Endothelial cell of umbilical vein (primary cell): Measurements from ENCODE around the gene BRI3BP. TPM values are rescaled to one million over a fixed set of nuclear protein-coding genes. Genes with fewer than 3 reads are reported as not detected.

ENCODE experiments used
- BruUV-seq: library from RNA; stranded (reverse); fragments of 400-500 nt; replicated peaks from 2 replicates; lab custom pipeline; 2021; lab: Mats Ljungman, UMichigan
- CTCF ChIA-PET: fragments of 300-600, 350-600 bp; sonication (Branson Sonifier 250); formaldehyde crosslinking; loops from one replicate; lab custom pipeline; 2021; ENCODE audit warnings: antibody characterized with exemption, inconsistent platforms; lab: Charles Lee
- POLR2A ChIA-PET: fragments of 300-600, 350-600 bp; sonication (Branson Sonifier 250); formaldehyde crosslinking; loops from one replicate; lab custom pipeline; 2021; ENCODE audit warnings: antibody characterized with exemption, inconsistent platforms; lab: Charles Lee
- DNase-seq: peaks from one replicate; pipeline ENCODE4 v3.0.0-alpha.2; 2011; ENCODE audit warnings: low read depth, low spot score
- FAIRE-seq: peaks from 2 replicates; lab custom pipeline; 2011; peaks lifted over from hg19 to GRCh38; lab: Jason Lieb, UNC
- H2AFZ ChIP-seq: 2 replicates; pipeline ENCODE4 v1.6.0; 2012; ENCODE audit warnings: low read depth, low read length, control low read depth, inconsistent platforms
- H3K27ac ChIP-seq: 2 replicates; pipeline ENCODE4 v1.5.1; 2011; ENCODE audit warnings: low read depth, mild to moderate bottlenecking, control low read depth, low read length, moderate library complexity; ENCODE audit not compliant: insufficient read depth
- H3K27me3 ChIP-seq, 2 experiments: 2 replicates each; pipeline versions ENCODE4 v1.6.0 to v1.6.1; 2011; ENCODE audit warnings: low read length in 2 of 2, mixed read lengths in 1 of 2; ENCODE audit not compliant: control insufficient read depth in 2 of 2, insufficient read depth in 2 of 2
- H3K36me3 ChIP-seq, 2 experiments: 2 replicates in 1 of 2; 3 replicates in 1 of 2; pipeline ENCODE4 v1.5.1; 2011; ENCODE audit warnings: low read length in 2 of 2, mild to moderate bottlenecking in 1 of 2, moderate library complexity in 1 of 2; ENCODE audit not compliant: control insufficient read depth in 2 of 2, insufficient read depth in 2 of 2; ENCODE audit errors: extremely low read depth in 1 of 2
- H3K4me1 ChIP-seq: 3 replicates; pipeline ENCODE4 v1.5.1; 2011; ENCODE audit warnings: mild to moderate bottlenecking, low read length; ENCODE audit not compliant: control insufficient read depth, insufficient read depth; ENCODE audit errors: extremely low read depth
- H3K4me2 ChIP-seq: 2 replicates; pipeline ENCODE4 v1.6.1; 2011; ENCODE audit warnings: low read length, control low read depth, mixed read lengths; ENCODE audit not compliant: insufficient read depth
- H3K4me3 ChIP-seq, 3 experiments: fragments of 200-600 bp in 1 of 3; sonication (generic), shearing (Covaris generic) in 1 of 3; replicated peaks in 1 of 3; 2 replicates each; pipeline ENCODE4 v1.5.1; 2011 to 2016; ENCODE audit warnings: control low read depth in 3 of 3, low read length in 3 of 3, mild to moderate bottlenecking in 2 of 3, inconsistent platforms in 1 of 3, low read depth in 1 of 3, moderate library complexity in 1 of 3; ENCODE audit not compliant: insufficient read depth in 1 of 3
- H3K79me2 ChIP-seq: 2 replicates; pipeline ENCODE4 v1.6.0; 2012; ENCODE audit warnings: low read length, inconsistent platforms; ENCODE audit not compliant: control insufficient read depth, insufficient read depth
- H3K9ac ChIP-seq: replicated peaks from 2 replicates; pipeline ENCODE3; 2011; ENCODE audit warnings: low read length, control low read depth; ENCODE audit not compliant: insufficient read depth; ENCODE audit errors: extremely low read depth
- H3K9me1 ChIP-seq: replicated peaks from 3 replicates; pipeline ENCODE4 v1.6.0; 2011; ENCODE audit warnings: mild to moderate bottlenecking, low read length; ENCODE audit not compliant: control insufficient read depth, insufficient read depth; ENCODE audit errors: extremely low read depth
- H3K9me3 ChIP-seq: replicated peaks from 2 replicates; pipeline ENCODE4 v1.5.1; 2012; ENCODE audit warnings: low read length, inconsistent platforms; ENCODE audit not compliant: control insufficient read depth, insufficient read depth
- H4K20me1 ChIP-seq: replicated peaks from 2 replicates; pipeline ENCODE3; 2011; ENCODE audit warnings: mild to moderate bottlenecking, low read length; ENCODE audit not compliant: control insufficient read depth, insufficient read depth; ENCODE audit errors: extremely low read depth
- CTCF ChIP-seq, 2 donors: IDR thresholded peaks; 1 replicate in 1 of 2; 2 replicates in 1 of 2; pipeline ENCODE4 v1.5.1; 2011; ENCODE audit warnings: low read length in 2 of 2, mild to moderate bottlenecking in 2 of 2, moderate library complexity in 2 of 2, control low read depth in 1 of 2, inconsistent platforms in 1 of 2, low read depth in 1 of 2; ENCODE audit not compliant: insufficient read depth in 1 of 2; ENCODE audit errors: extremely low read depth in 1 of 2
- EZH2 ChIP-seq: IDR thresholded peaks from 2 replicates; pipeline ENCODE4 v1.6.1; 2012; ENCODE audit warnings: borderline replicate concordance, low read depth, mild to moderate bottlenecking, moderate library complexity, low read length, inconsistent platforms; ENCODE audit not compliant: severe bottlenecking
- FOS ChIP-seq: IDR thresholded peaks from 2 replicates; pipeline ENCODE4 v1.6.1; 2011; ENCODE audit warnings: mild to moderate bottlenecking, low read length, moderate library complexity, borderline replicate concordance; ENCODE audit not compliant: insufficient read depth
- GATA2 ChIP-seq: IDR thresholded peaks from 2 replicates; pipeline ENCODE4 v1.7.0; 2011; ENCODE audit warnings: low read depth, mild to moderate bottlenecking, moderate library complexity, mixed read lengths, low read length; ENCODE audit not compliant: insufficient read length, insufficient read depth
- JUN ChIP-seq: IDR thresholded peaks from 2 replicates; pipeline ENCODE4 v1.6.1; 2011; ENCODE audit warnings: borderline replicate concordance, low read depth; ENCODE audit not compliant: insufficient read length, insufficient read depth
- MAX ChIP-seq: IDR thresholded peaks from 2 replicates; pipeline ENCODE4 v1.6.1; 2011; ENCODE audit not compliant: insufficient read depth, insufficient read length
- MYC ChIP-seq: IDR thresholded peaks from one replicate; pipeline ENCODE4 v1.6.1; 2011; ENCODE audit warnings: mild to moderate bottlenecking, low read depth, low read length
- POLR2A ChIP-seq: IDR thresholded peaks from 2 replicates; pipeline ENCODE4 v1.6.1; 2012; ENCODE audit warnings: low read depth, mild to moderate bottlenecking, control low read depth, low read length
- POLR2AphosphoS5 ChIP-seq: IDR thresholded peaks from 2 replicates; pipeline ENCODE4 v1.6.1; 2012; ENCODE audit warnings: low read depth, mild to moderate bottlenecking, control low read depth, low read length, moderate library complexity; ENCODE audit not compliant: insufficient read depth
- dilution Hi-C: fragments of 300-500 bp; cut with MboI; formaldehyde crosslinking; loops from one replicate; pipeline ENCODE4 v1.15.0; 2019; ENCODE audit warnings: low sequenced_read_pairs; ENCODE audit not compliant: extremely low pct_ligation_motif_present
- intact Hi-C: fragments of 100-400 bp; cut with micrococcal nuclease; formaldehyde crosslinking; loops from one replicate; pipeline ENCODE4 v1.10.0; 2022
- polyA plus RNA-seq, 4 experiments: library from polyadenylated mRNA; depleted of rRNA in 3 of 4; stranded (reverse) in 3 of 4; unstranded in 1 of 4; fragments of >200 nt; gene quantifications; 2 replicates each; pipeline versions ENCODE4 v1.2.1 to v1.2.3, GENCODE V29; 2011 to 2012; ENCODE audit warnings: missing spikeins in 1 of 4
- total RNA-seq: library from RNA; stranded (reverse); gene quantifications from 2 replicates; pipeline ENCODE4 v1.2.3, GENCODE V29; 2021

The BRI3BP gene
- total and polyA plus RNA-seq, 2 donors (not counting 3 experiments of a cell fraction or from before 2014, with no cell fraction given): 3.4 to 8.2 TPM

- H3K4me3 ChIP-seq: peak within 1 kb of the TSS; percentile 72 to 80 (median 78)
- CTCF ChIA-PET: interaction anchor here (1.9 kb wide), 1 partner anchor 16 kb away, joined by 6 read pairs; no protein-coding TSS in a partner anchor
- intact Hi-C loops (loop anchor here (1.0 to 2.0 kb wide), 2 partner anchors 16 to 76 kb away; partner anchors contain the start of gene DHX37), dilution Hi-C loops (no loop called here)
- peak within 1 kb of the TSS; percentile 81 for H3K4me2 ChIP-seq
- POLR2A ChIA-PET: interaction anchor here (0.7 kb wide), 2 partner anchors 151 to 463 kb away, joined by 3 to 5 read pairs; partner anchors contain the start of gene UBC
- no peaks in the 10 kb centered on the region for H3K9me1 ChIP-seq
- DNase-seq (peak; percentile 75), FAIRE-seq (peak; percentile 48)
- no peaks in the 10 kb centered on the region for H3K9me3 ChIP-seq
- peak within 1 kb of the TSS; percentile 71 for H3K9ac ChIP-seq
- H3K36me3 ChIP-seq: no peaks in the 10 kb centered on the region
- H3K4me1 ChIP-seq: peaks cover 13% of the 10 kb centered on the region
- H3K27ac ChIP-seq: no peak within 1 kb of the TSS
- TF ChIP-seq GATA2: no peak
- peak; percentile 71 for TF ChIP-seq POLR2AphosphoS5
- no peak for TF ChIP-seq JUN
- no peak for TF ChIP-seq EZH2
- no peak for TF ChIP-seq FOS
- TF ChIP-seq MAX: no peak
- TF ChIP-seq CTCF (IDR thresholded peaks at IDR 0.05; ENCODE audit: extremely low read depth in 1 of 2, insufficient read depth in 1 of 2, low read depth in 1 of 2, low read length in 2 of 2): peak in 1 of 2 donors; percentile 1
- peak; percentile 64 for TF ChIP-seq POLR2A
- no peak for TF ChIP-seq MYC
- TSS peak; percentile 24 for BruUV-seq
- H2AFZ ChIP-seq: peak within 1 kb of the TSS; percentile 84
- H3K27me3 ChIP-seq: peaks cover 0 to 3% of the 10 kb centered on the region in 2 experiments
- H4K20me1 ChIP-seq: no peaks in the 10 kb centered on the region
- peaks cover 7% of the 10 kb centered on the region for H3K79me2 ChIP-seq
These were observed 71.8 kb downstream of the BRI3BP start, which contains the start of gene AACS for GRCh38 chr12:125065021-125065918. Gene AACS (plus strand): TSS chr12:125065435. CDS start chr12:125065585, 150 bp downstream.
